HepG2 (cell line): ENCODE results near the gene MX2.

Experiments used
- CEBPB ChIP-seq: IDR thresholded peaks from 2 replicates; pipeline ENCODE4 v1.6.1; 2011; ENCODE audit warnings: low read depth, low read length, improper control_type of control experiment, borderline replicate concordance
- CTCF ChIP-seq: sonication (generic); formaldehyde crosslinking; IDR thresholded peaks from 2 replicates; pipeline ENCODE4 v1.5.0; 2020; ENCODE audit warnings: mild to moderate bottlenecking, missing genetic modification reagents, moderate library complexity
- JUND ChIP-seq: sonication (generic); formaldehyde crosslinking; IDR thresholded peaks from 2 replicates; pipeline ENCODE4 v1.8.0; 2022; ENCODE audit warnings: mild to moderate bottlenecking, missing genetic modification reagents
- KLF13 ChIP-seq: sonication (generic); formaldehyde crosslinking; IDR thresholded peaks from 2 replicates; pipeline ENCODE4 v1.4.0; 2020; ENCODE audit warnings: mild to moderate bottlenecking, missing genetic modification reagents
- KLF16 ChIP-seq, 2 experiments: sonication (generic) in 1 of 2; formaldehyde crosslinking in 1 of 2; IDR thresholded peaks; 2 replicates each; pipeline versions ENCODE4 v1.6.1 to v1.8.0; 2016 to 2023; ENCODE audit warnings: missing genetic modification reagents in 2 of 2, missing compliant biosample characterization in 1 of 2
- NR3C1 ChIP-seq: sonication (generic); formaldehyde crosslinking; IDR thresholded peaks from 2 replicates; pipeline ENCODE4 v1.4.0; 2020; ENCODE audit warnings: missing genetic modification reagents
- POLR2A ChIP-seq, 2 experiments: IDR thresholded peaks; 2 replicates each; pipeline ENCODE4 v1.6.1; 2011; ENCODE audit warnings: low read depth in 2 of 2, low read length in 2 of 2, mild to moderate bottlenecking in 1 of 2, moderate library complexity in 1 of 2; ENCODE audit not compliant: insufficient read depth in 1 of 2
- SP2 ChIP-seq: sonication (generic); formaldehyde crosslinking; IDR thresholded peaks from 2 replicates; pipeline ENCODE4 v1.5.1; 2020; ENCODE audit warnings: mild to moderate bottlenecking, missing genetic modification reagents
- ZBTB39 ChIP-seq: sonication (generic); formaldehyde crosslinking; IDR thresholded peaks from 2 replicates; pipeline ENCODE4 v1.5.0; 2020; ENCODE audit warnings: missing genetic modification reagents
- ZNF121 ChIP-seq: sonication (generic); formaldehyde crosslinking; IDR thresholded peaks from 2 replicates; pipeline ENCODE4 v1.5.0; 2020; ENCODE audit warnings: mild to moderate bottlenecking, missing genetic modification reagents

- no peak for TF ChIP-seq NR3C1
- no peak for TF ChIP-seq CTCF (CRISPR knock-in tag)
- no peak for TF ChIP-seq KLF16 (CRISPR knock-in tag; IDR thresholded peaks at IDR 0.05)
- TF ChIP-seq ZBTB39 (CRISPR knock-in tag), result no peak
- TF ChIP-seq JUND (CRISPR knock-in tag), result no peak
- no peak for TF ChIP-seq SP2 (CRISPR knock-in tag)
- TF ChIP-seq CEBPB, result no peak
- no peak for TF ChIP-seq KLF13
- TF ChIP-seq POLR2A (IDR thresholded peaks at IDR 0.05; ENCODE audit: insufficient read depth in 1 of 2, low read depth in 2 of 2, low read length in 2 of 2), result no peak
- no peak for TF ChIP-seq ZNF121 (CRISPR knock-in tag)
These were observed 65.7 kb downstream of the MX2 start for GRCh38 chr21:41427556-41427955.
